Neuronal stem cell (in vitro differentiated cells): ENCODE measurements around the gene KRTAP4-2.

ENCODE experiments used
- DNase-seq: peaks from one replicate; pipeline ENCODE4 v3.0.0-alpha.2; 2013; ENCODE audit warnings: low spot score
- H2AFZ ChIP-seq: one replicate; pipeline ENCODE4 v1.6.1; 2013; ENCODE audit warnings: mild to moderate bottlenecking, low read length, inconsistent platforms
- H2AK5ac ChIP-seq: 2 replicates; pipeline ENCODE4 v1.6.1; 2013; ENCODE audit warnings: low read depth, mild to moderate bottlenecking, inconsistent platforms, low read length, moderate library complexity, mixed read lengths
- H2BK120ac ChIP-seq: 2 replicates; pipeline ENCODE4 v1.6.1; 2013; ENCODE audit warnings: low read depth, mild to moderate bottlenecking, inconsistent platforms, low read length, moderate library complexity, mixed read lengths
- H2BK12ac ChIP-seq: one replicate; pipeline ENCODE4 v1.6.1; 2013; ENCODE audit warnings: low read length, inconsistent platforms
- H2BK15ac ChIP-seq: 2 replicates; pipeline ENCODE4 v1.6.1; 2013; ENCODE audit warnings: mild to moderate bottlenecking, low read length, inconsistent platforms, mixed read lengths
- H2BK5ac ChIP-seq: one replicate; pipeline ENCODE4 v1.6.1; 2013; ENCODE audit warnings: inconsistent platforms, mild to moderate bottlenecking, low read length, moderate library complexity
- H3K14ac ChIP-seq: one replicate; pipeline ENCODE4 v1.6.1; 2013; ENCODE audit warnings: low read length, inconsistent platforms
- H3K18ac ChIP-seq: 2 replicates; pipeline ENCODE4 v1.6.1; 2013; ENCODE audit warnings: low read length, inconsistent platforms
- H3K23ac ChIP-seq: 2 replicates; pipeline ENCODE4 v1.6.1; 2013; ENCODE audit warnings: low read depth, mild to moderate bottlenecking, mixed read lengths, low read length, inconsistent platforms; ENCODE audit not compliant: poor library complexity
- H3K27ac ChIP-seq: replicated peaks from 3 replicates; pipeline ENCODE4 v1.5.1; 2013; ENCODE audit warnings: low read length, inconsistent platforms
- H3K27me3 ChIP-seq, 3 experiments: 2 replicates each; pipeline ENCODE4 v1.6.1; 2013; ENCODE audit warnings: low read length in 3 of 3, mild to moderate bottlenecking in 2 of 3, inconsistent platforms in 1 of 3, low read depth in 1 of 3, mixed read lengths in 1 of 3, moderate library complexity in 1 of 3; ENCODE audit not compliant: control insufficient read depth in 3 of 3, insufficient read depth in 3 of 3
- H3K36me3 ChIP-seq, 2 donors: replicated peaks in 1 of 2; 2 replicates each; pipeline ENCODE4 v1.6.1; 2013; ENCODE audit warnings: low read length in 2 of 2; ENCODE audit not compliant: control insufficient read depth in 2 of 2, insufficient read depth in 2 of 2
- H3K4ac ChIP-seq: 2 replicates; pipeline ENCODE4 v1.6.1; 2013; ENCODE audit warnings: inconsistent platforms, mild to moderate bottlenecking, low read length, moderate library complexity
- H3K4me1 ChIP-seq, 2 donors: 1 replicate in 1 of 2; 2 replicates in 1 of 2; pipeline ENCODE4 v1.6.1; 2013; ENCODE audit warnings: low read length in 2 of 2, low read depth in 1 of 2; ENCODE audit not compliant: control insufficient read depth in 2 of 2, insufficient read depth in 1 of 2
- H3K4me2 ChIP-seq: one replicate; pipeline ENCODE4 v1.6.1; 2013; ENCODE audit warnings: mild to moderate bottlenecking, low read length, inconsistent platforms; ENCODE audit not compliant: insufficient read depth, poor library complexity, severe bottlenecking
- H3K4me3 ChIP-seq, 2 donors: 2 replicates each; pipeline ENCODE4 v1.5.1; 2013; ENCODE audit warnings: low read length in 2 of 2, mild to moderate bottlenecking in 2 of 2, inconsistent platforms in 1 of 2, moderate library complexity in 1 of 2
- H3K79me1 ChIP-seq: one replicate; pipeline ENCODE4 v1.6.1; 2013; ENCODE audit warnings: low read depth, mild to moderate bottlenecking, inconsistent platforms, low read length, moderate library complexity
- H3K9ac ChIP-seq: one replicate; pipeline ENCODE4 v1.6.1; 2013; ENCODE audit warnings: mild to moderate bottlenecking, low read depth, low read length, inconsistent platforms; ENCODE audit not compliant: poor library complexity
- H3K9me3 ChIP-seq, 2 donors: replicated peaks in 1 of 2; 2 replicates each; pipeline versions ENCODE3 to v1.6.1; 2013; ENCODE audit warnings: low read length in 2 of 2, mild to moderate bottlenecking in 2 of 2, inconsistent platforms in 1 of 2, low read depth in 1 of 2, mixed read lengths in 1 of 2, moderate library complexity in 1 of 2; ENCODE audit not compliant: control insufficient read depth in 2 of 2, insufficient read depth in 1 of 2
- H4K8ac ChIP-seq: one replicate; pipeline ENCODE4 v1.6.1; 2013; ENCODE audit warnings: low read depth, mild to moderate bottlenecking, inconsistent platforms, low read length, moderate library complexity
- H4K91ac ChIP-seq: one replicate; pipeline ENCODE4 v1.6.1; 2013; ENCODE audit warnings: low read length, low read depth, mild to moderate bottlenecking, inconsistent platforms; ENCODE audit not compliant: poor library complexity
- WGBS, 2 donors: extraction: QIAGEN DNeasy Blood & Tissue Kit; methylation state at CpG; one replicate each; pipeline ENCODE4 v1.1.7; 2013; ENCODE audit warnings: missing lambda C conversion rate in 2 of 2, mixed read lengths in 1 of 2; ENCODE audit not compliant: insufficient read length in 2 of 2, insufficient replicate concordance in 1 of 2; ENCODE audit errors: extremely low coverage in 2 of 2; 5-methylcytosine and 5-hydroxymethylcytosine counted together

KRTAP4-2 gene

DNA sequence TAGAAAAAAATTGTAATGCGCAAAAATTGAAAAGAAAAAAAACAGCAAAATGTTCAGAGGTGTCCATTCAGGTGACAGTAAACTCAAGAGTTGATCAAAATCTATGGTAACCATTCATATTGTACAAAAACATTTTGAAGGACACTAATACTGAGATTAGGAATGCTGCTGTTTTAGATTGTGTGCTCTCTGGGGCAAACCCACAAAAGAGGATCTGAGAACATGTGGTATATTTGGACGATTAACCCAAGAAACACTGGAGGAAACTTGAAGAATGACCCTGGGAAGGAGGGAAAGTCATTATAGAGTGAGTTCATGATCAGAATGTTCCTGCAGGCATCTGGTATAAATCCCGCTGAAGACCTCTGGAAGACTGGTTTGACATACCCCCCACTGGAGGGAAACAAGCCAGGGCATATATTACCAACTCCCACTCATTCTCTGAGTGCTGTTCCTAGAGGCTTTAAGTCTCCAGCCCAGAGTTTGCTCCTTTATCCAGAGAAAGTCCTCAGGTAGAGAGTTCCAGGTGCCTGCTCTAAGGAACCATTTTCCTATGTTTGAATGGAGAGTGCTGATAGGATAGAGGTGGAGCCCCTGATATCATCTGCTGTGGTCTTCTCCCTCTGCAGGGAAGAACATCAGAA is 1.2 kb downstream of the KRTAP4-2 start:
- no CpG with 5 or more reads among the region's 3 CpGs for WGBS, 2 donors

DNA sequence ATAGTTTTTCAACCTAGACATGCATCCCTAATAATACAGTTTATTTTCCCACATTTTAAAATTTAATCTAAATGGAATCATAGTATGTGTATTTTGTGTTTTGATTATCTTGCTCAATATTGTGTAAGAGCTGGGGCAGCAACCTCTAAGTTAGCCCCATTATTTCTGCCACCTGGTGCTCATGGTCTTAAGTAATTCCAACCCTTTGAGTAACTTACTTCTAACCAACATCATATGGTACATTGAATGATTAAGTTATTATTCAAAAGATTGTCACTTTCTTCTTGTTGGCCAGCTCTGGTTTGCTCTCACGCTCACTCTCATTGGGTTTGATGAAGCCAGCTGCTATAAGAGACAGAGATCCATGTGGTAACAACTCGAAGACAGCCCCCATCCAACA is 6.1 kb downstream of the KRTAP4-2 start:
- H2BK12ac ChIP-seq, result no peak overlapping the region
- no peak overlapping the region for H4K8ac ChIP-seq
- DNase-seq, result no peak
- no peak overlapping the region for H3K23ac ChIP-seq
- H3K9me3 ChIP-seq, result no peaks in the 10 kb centered on the region
- H3K4ac ChIP-seq, result no peak overlapping the region
- H4K91ac ChIP-seq, result no peak overlapping the region
- no peak overlapping the region for H3K18ac ChIP-seq
- H2BK15ac ChIP-seq, result no peak overlapping the region
- H3K79me1 ChIP-seq, result no peaks in the 10 kb centered on the region
- H3K36me3 ChIP-seq, result no peaks in the 10 kb centered on the region
- no peak overlapping the region for H3K4me3 ChIP-seq
- H3K4me2 ChIP-seq, result no peak overlapping the region
- no CpG with 5 or more reads among the region's 2 CpGs for whole genome bisulfite sequencing, 2 donors
- no peak overlapping the region for H2AK5ac ChIP-seq
- no peak overlapping the region for H2AFZ ChIP-seq
- no peak overlapping the region for H3K27ac ChIP-seq
- no peak overlapping the region for H2BK120ac ChIP-seq
- H2BK5ac ChIP-seq, result no peak overlapping the region
- no peak overlapping the region for H3K14ac ChIP-seq
- peaks cover 0 to 8% (median 0%) of the 10 kb centered on the region in 3 experiments for H3K27me3 ChIP-seq
- H3K4me1 ChIP-seq, result peaks cover 0 to 3% of the 10 kb centered on the region in 2 donors
- no peak overlapping the region for H3K9ac ChIP-seq

More for the DNA sequence above, 1.2 kb downstream of the KRTAP4-2 start:
- Histone ChIP-seq H3K18ac (no peak overlapping the region), H2AK5ac (no peak overlapping the region), H3K9me3 (no peaks in the 10 kb centered on the region), H4K91ac (no peak overlapping the region), H3K79me1 (no peaks in the 10 kb centered on the region), H2BK5ac (no peak overlapping the region), H3K14ac (no peak overlapping the region), H3K9ac (no peak overlapping the region), H2BK15ac (no peak overlapping the region), H3K4me2 (no peak overlapping the region), H3K4ac (no peak overlapping the region), H3K23ac (no peak overlapping the region), H2BK12ac (no peak overlapping the region), H4K8ac (no peak overlapping the region), H3K4me1 (no peaks in the 10 kb centered on the region), H2AFZ (no peak overlapping the region), H3K27me3 (peaks cover 0 to 13% (median 0%) of the 10 kb centered on the region in 3 experiments), H3K36me3 (no peaks in the 10 kb centered on the region), H2BK120ac (no peak overlapping the region), H3K4me3 (no peak overlapping the region), H3K27ac (no peak overlapping the region)
- DNase-seq, result no peak

DNA sequence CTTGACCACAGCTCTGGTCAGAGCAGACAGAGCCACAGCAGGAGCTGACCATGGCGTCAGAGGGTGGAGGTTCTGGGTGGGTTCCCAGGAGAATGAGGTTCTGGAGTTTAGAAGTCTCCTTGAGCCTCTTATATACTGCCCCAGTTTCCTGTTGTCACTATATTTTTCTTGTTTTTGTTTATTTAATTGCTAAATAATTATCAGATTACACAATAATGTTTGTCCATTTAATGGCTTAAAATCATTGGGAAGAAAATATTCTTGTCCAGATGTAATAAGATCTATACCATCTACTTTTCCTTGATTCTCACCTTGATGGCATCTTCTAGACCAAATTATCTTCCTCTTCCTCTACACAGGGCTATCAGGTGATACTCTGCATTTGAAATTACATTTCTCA is 9.9 kb downstream of the KRTAP4-2 start, which contains the start of gene KRTAP4-3:
Gene KRTAP4-3, minus strand, starts transcription at position 101 of the 400 bp plus-strand sequence. Its CDS starts 49 bp downstream, at position 52.
- Histone ChIP-seq H2AFZ (no peak within 1 kb of the TSS), H3K36me3 (no peaks in the 10 kb centered on the region), H3K23ac (no peak within 1 kb of the TSS), H2BK5ac (no peak within 1 kb of the TSS), H2BK12ac (no peak within 1 kb of the TSS), H2BK120ac (no peak within 1 kb of the TSS), H3K4me2 (no peak within 1 kb of the TSS), H2BK15ac (peak within 1 kb of the TSS; percentile 21), H3K4ac (no peak within 1 kb of the TSS), H4K91ac (no peak within 1 kb of the TSS), H3K9me3 (no peaks in the 10 kb centered on the region), H3K27ac (no peak within 1 kb of the TSS), H3K79me1 (no peaks in the 10 kb centered on the region), H3K18ac (peak within 1 kb of the TSS; percentile 76), H2AK5ac (no peak within 1 kb of the TSS), H4K8ac (no peak within 1 kb of the TSS), H3K27me3 (no peaks in the 10 kb centered on the region), H3K4me1 (peaks cover 0 to 3% of the 10 kb centered on the region in 2 donors), H3K4me3 (no peak within 1 kb of the TSS), H3K14ac (peak within 1 kb of the TSS; percentile 14), H3K9ac (peak within 1 kb of the TSS; percentile 9)
- no peak for DNase-seq
- no CpG with 5 or more reads among the region's 1 CpG for WGBS, 2 donors

DNA sequence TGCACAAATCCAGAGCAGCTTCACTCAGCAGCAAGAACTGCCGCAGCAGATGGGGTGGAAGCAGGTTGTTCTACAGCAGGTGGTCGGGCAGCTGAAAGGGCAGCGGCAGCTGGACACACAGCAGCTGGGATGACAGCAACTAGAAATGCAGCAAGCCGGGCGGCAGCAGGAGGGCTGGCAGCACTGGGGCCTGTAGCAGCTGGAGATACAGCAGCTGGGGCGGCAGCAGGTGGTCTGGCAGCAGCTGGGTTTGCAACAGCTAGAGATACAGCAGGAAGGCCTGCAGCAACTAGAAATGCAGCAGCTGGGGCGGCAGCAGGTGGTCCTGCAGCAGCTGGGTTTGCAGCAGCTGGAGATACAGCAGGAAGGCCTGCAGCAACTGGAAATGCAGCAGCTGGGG is 10.5 kb downstream of the KRTAP4-2 start:
- Histone ChIP-seq H3K79me1 (no peaks in the 10 kb centered on the region), H2BK15ac (peak overlapping the region; percentile 21), H3K27me3 (no peaks in the 10 kb centered on the region), H3K4ac (no peak overlapping the region), H3K4me3 (no peak overlapping the region), H4K91ac (no peak overlapping the region), H4K8ac (no peak overlapping the region), H3K18ac (peak overlapping the region; percentile 76), H2BK12ac (no peak overlapping the region), H3K27ac (no peak overlapping the region), H3K14ac (peak overlapping the region; percentile 14), H3K23ac (no peak overlapping the region), H3K9ac (peak overlapping the region; percentile 9), H2BK5ac (no peak overlapping the region), H3K4me1 (peaks cover 0 to 3% of the 10 kb centered on the region in 2 donors), H3K4me2 (no peak overlapping the region), H2AFZ (no peak overlapping the region), H2AK5ac (no peak overlapping the region), H3K36me3 (no peaks in the 10 kb centered on the region), H3K9me3 (no peaks in the 10 kb centered on the region), H2BK120ac (no peak overlapping the region)
- WGBS, 2 donors, result no CpG with 5 or more reads among the region's 7 CpGs
- no peak for DNase-seq
